ENCODE measurements around the gene CA5A. TPM values are rescaled to one million over a fixed set of nuclear protein-coding genes. Genes with fewer than 3 reads are reported as not detected.
A peak's percentile ranks its signal among the peaks of the same experiment; 100 is the strongest.

CA5A gene
- total and polyA plus RNA-seq, 2 of the 13 experiments (the other 11 are each of a cell fraction or from before 2014, with no cell fraction given): 66.8 to 106 TPM

DNA sequence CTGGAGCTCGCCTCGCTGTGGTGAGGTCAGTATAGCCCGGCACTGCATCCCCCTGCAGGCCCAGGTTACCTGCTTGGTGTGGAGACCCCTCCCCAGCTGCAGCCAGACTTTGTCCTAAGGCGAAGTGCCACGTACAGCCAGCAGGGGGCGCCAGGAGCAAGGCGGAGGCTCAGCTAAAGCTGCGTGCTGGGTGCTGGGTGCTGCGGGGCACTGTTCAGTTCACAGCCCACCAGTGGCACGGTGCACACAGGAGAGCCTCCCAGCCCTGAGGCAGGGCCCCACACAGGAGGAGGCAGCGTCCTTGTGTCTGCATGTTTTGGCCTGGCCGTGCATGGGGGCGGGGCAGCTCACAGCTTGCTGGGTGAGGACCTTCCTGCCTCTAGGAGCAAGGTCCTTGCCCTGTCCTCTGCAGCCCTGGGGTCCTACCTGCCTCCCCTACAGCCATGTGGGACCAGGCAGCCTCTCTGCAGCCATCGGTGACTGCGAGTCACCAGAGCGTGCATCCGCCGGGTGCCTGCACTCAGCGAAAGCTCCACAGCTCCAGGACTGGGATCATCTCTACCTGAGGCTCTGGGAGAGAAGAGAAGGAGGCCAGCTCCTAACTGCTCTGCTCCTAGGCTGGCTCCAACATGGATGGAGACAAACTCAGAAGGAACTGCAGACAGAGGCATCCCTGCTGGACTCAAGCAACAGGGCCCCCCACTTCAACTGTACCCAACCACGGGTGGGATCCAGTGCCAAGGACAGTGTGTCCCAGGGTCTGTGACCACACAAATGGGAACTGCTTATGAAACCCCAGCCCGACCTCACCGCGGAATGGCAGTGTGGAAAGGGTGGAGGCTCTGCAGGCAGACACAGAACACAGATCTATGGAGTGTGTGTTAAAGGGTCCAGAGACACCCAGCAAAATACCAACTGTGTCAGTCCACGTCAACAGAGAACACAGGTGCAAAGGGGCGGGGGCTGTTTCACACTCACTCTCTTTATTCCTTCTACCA lies 86.0 kb downstream of the CA5A start (continued):
- TF ChIP-seq, protein P1, sequence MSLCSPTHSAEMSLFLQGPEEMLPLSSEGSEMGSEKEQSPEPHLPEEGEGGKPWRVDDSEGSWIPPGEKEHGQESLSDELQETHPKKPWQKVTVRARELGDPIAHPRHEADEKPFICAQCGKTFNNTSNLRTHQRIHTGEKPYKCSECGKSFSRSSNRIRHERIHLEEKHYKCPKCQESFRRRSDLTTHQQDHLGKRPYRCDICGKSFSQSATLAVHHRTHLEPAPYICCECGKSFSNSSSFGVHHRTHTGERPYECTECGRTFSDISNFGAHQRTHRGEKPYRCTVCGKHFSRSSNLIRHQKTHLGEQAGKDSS (CRISPR knock-in tag; IDR thresholded peaks at IDR 0.05; ENCODE audit: borderline replicate concordance, low read depth): peak; percentile 94
- TF ChIP-seq CHD4 (IDR thresholded peaks at IDR 0.05; ENCODE audit: borderline replicate concordance, low read length) (peak; percentile 61), GTF3A (CRISPR knock-in tag; conservative IDR thresholded peaks at IDR 0.05) (no peak), TRIM24 (CRISPR knock-in tag; IDR thresholded peaks at IDR 0.05) (no peak), HOXA9 (CRISPR knock-in tag; IDR thresholded peaks at IDR 0.05; ENCODE audit: borderline replicate concordance) (0 out of 2 replicates have a peak, but pooled peaks have one; percentile 47), FOXM1 (CRISPR knock-in tag; IDR thresholded peaks at IDR 0.05) (no peak), ZFP41 (CRISPR knock-in tag; IDR thresholded peaks at IDR 0.05; ENCODE audit: borderline replicate concordance) (0 out of 2 replicates have a peak, but pooled peaks have one; percentile 46), ZNF382 (CRISPR knock-in tag; IDR thresholded peaks at IDR 0.05; ENCODE audit: borderline replicate concordance) (no peak), MTA1 (CRISPR knock-in tag; IDR thresholded peaks at IDR 0.05; ENCODE audit: borderline replicate concordance) (peak; percentile 100), MED13 (CRISPR knock-in tag; IDR thresholded peaks at IDR 0.05) (peak; percentile 82), CCDC6 (CRISPR knock-in tag; IDR thresholded peaks at IDR 0.05) (peak; percentile 95; the same call in 1 of the 2 replicates), NFYC (CRISPR knock-in tag; IDR thresholded peaks at IDR 0.05) (peak; percentile 38; the same call in 1 of the 2 replicates), MBNL3 (CRISPR knock-in tag; conservative IDR thresholded peaks at IDR 0.05) (no peak), ZNF788 (CRISPR knock-in tag; IDR thresholded peaks at IDR 0.05; ENCODE audit: borderline replicate concordance) (peak; percentile 96; the same call in 1 of the 2 replicates), HOXA3 (CRISPR knock-in tag; IDR thresholded peaks at IDR 0.05) (peak; percentile 96), ZNF709 (CRISPR knock-in tag; IDR thresholded peaks at IDR 0.05) (no peak), KLF6 (CRISPR knock-in tag; IDR thresholded peaks at IDR 0.05) (peak; percentile 68; the same call in 1 of the 2 replicates), BORCS8-MEF2B (CRISPR knock-in tag; IDR thresholded peaks at IDR 0.05) (peak; percentile 94), HNRNPLL (IDR thresholded peaks at IDR 0.05; ENCODE audit: low read depth, low read length, poor library complexity, severe bottlenecking) (peak; percentile 65)
- TF ChIP-seq, protein P2, sequence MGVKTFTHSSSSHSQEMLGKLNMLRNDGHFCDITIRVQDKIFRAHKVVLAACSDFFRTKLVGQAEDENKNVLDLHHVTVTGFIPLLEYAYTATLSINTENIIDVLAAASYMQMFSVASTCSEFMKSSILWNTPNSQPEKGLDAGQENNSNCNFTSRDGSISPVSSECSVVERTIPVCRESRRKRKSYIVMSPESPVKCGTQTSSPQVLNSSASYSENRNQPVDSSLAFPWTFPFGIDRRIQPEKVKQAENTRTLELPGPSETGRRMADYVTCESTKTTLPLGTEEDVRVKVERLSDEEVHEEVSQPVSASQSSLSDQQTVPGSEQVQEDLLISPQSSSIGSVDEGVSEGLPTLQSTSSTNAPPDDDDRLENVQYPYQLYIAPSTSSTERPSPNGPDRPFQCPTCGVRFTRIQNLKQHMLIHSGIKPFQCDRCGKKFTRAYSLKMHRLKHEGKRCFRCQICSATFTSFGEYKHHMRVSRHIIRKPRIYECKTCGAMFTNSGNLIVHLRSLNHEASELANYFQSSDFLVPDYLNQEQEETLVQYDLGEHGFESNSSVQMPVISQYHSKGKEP (CRISPR knock-in tag; IDR thresholded peaks at IDR 0.05): no peak
- TF ChIP-seq, protein P3, sequence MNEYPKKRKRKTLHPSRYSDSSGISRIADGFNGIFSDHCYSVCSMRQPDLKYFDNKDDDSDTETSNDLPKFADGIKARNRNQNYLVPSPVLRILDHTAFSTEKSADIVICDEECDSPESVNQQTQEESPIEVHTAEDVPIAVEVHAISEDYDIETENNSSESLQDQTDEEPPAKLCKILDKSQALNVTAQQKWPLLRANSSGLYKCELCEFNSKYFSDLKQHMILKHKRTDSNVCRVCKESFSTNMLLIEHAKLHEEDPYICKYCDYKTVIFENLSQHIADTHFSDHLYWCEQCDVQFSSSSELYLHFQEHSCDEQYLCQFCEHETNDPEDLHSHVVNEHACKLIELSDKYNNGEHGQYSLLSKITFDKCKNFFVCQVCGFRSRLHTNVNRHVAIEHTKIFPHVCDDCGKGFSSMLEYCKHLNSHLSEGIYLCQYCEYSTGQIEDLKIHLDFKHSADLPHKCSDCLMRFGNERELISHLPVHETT (CRISPR knock-in tag; conservative IDR thresholded peaks at IDR 0.05): peak; percentile 45; the same call in 1 of the 2 replicates
- TF ChIP-seq, protein P4, sequence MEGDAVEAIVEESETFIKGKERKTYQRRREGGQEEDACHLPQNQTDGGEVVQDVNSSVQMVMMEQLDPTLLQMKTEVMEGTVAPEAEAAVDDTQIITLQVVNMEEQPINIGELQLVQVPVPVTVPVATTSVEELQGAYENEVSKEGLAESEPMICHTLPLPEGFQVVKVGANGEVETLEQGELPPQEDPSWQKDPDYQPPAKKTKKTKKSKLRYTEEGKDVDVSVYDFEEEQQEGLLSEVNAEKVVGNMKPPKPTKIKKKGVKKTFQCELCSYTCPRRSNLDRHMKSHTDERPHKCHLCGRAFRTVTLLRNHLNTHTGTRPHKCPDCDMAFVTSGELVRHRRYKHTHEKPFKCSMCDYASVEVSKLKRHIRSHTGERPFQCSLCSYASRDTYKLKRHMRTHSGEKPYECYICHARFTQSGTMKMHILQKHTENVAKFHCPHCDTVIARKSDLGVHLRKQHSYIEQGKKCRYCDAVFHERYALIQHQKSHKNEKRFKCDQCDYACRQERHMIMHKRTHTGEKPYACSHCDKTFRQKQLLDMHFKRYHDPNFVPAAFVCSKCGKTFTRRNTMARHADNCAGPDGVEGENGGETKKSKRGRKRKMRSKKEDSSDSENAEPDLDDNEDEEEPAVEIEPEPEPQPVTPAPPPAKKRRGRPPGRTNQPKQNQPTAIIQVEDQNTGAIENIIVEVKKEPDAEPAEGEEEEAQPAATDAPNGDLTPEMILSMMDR (CRISPR knock-in tag; IDR thresholded peaks at IDR 0.05): peak; percentile 100
- TF ChIP-seq, protein P5, sequence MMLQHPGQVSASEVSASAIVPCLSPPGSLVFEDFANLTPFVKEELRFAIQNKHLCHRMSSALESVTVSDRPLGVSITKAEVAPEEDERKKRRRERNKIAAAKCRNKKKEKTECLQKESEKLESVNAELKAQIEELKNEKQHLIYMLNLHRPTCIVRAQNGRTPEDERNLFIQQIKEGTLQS (CRISPR knock-in tag; IDR thresholded peaks at IDR 0.05): 0 out of 2 replicates have a peak, but pooled peaks have one; percentile 48
